Measurements from ENCODE around the gene BIK. TPM values are rescaled to one million over a fixed set of nuclear protein-coding genes. Genes with fewer than 3 reads are reported as not detected.

The BIK gene
- total RNA-seq, 4 donors from 2014 or later, result 6.1 to 15.6 (median 13.5) TPM

DNA sequence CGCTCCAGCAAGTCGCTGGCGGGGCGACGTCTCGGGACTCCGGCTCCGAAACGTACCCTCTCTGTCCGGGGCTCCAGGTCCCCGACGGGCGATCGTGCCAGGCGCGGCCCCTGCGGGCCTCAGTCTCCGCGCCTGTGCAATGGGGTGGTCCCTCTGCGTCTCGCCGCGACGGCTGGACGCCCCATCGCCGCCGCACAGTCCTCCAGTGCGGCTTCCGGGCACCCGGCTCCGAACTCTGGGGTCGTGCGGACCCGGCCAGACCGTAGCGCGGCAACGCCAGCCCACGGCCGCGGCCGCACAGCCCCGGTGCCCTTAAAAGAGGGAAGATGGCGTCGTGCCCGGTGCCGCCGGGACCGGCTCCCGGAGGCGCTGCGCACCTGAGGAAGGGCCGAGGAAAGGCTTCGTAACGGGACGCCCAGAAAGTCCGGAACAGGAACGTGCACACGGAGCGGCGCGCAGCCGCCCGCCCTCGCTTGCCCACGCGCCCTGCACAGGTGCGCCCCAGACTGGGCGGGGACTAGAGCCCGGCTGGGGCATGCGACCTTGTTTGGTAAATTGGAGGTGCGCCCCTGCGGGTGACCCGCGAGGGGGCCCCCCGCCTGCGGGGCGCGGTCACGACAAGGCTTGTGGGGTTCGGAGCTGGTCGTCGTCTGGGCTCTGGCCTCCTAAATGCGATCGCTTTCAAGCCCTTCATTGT lies 525 bp downstream of the BIK start:
- intact Hi-C loops (cut with DNase I), result no loop called here
- no peak for DNase-seq
- TF ChIP-seq, protein P1, sequence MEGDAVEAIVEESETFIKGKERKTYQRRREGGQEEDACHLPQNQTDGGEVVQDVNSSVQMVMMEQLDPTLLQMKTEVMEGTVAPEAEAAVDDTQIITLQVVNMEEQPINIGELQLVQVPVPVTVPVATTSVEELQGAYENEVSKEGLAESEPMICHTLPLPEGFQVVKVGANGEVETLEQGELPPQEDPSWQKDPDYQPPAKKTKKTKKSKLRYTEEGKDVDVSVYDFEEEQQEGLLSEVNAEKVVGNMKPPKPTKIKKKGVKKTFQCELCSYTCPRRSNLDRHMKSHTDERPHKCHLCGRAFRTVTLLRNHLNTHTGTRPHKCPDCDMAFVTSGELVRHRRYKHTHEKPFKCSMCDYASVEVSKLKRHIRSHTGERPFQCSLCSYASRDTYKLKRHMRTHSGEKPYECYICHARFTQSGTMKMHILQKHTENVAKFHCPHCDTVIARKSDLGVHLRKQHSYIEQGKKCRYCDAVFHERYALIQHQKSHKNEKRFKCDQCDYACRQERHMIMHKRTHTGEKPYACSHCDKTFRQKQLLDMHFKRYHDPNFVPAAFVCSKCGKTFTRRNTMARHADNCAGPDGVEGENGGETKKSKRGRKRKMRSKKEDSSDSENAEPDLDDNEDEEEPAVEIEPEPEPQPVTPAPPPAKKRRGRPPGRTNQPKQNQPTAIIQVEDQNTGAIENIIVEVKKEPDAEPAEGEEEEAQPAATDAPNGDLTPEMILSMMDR (IDR thresholded peaks at IDR 0.05), result peak in 1 of 6 experiments; percentile 23
- TF ChIP-seq POLR2A (IDR thresholded peaks at IDR 0.05), result no peak
- Histone ChIP-seq H3K4me3 (peak overlapping the region; percentile 48 to 73 (median 66)), H3K4me1 (peaks cover 14 to 37% (median 17%) of the 10 kb centered on the region in 3 donors), H3K27me3 (peaks cover 0 to 62% (median 1%) of the 10 kb centered on the region in 4 donors), H3K27ac (peak overlapping the region; percentile 24 to 76 (median 68)), H3K36me3 (no peaks in the 10 kb centered on the region), H3K9me3 (no peaks in the 10 kb centered on the region)
- WGBS, 2 donors, result 2 to 10% methylated on average over 13 to 16 of the region's 86 CpGs

- DNase-seq, result no peak
- no peaks in the 10 kb centered on the region for H3K36me3 ChIP-seq
- intact Hi-C loops (cut with DNase I), result no loop called here
- peaks cover 0 to 62% (median 1%) of the 10 kb centered on the region in 4 donors for H3K27me3 ChIP-seq
- peaks cover 17 to 46% (median 22%) of the 10 kb centered on the region in 3 donors for H3K4me1 ChIP-seq
- 64 to 66% methylated on average over 10 to 13 of the region's 13 CpGs for WGBS, 2 donors
- TF ChIP-seq, protein P1 (IDR thresholded peaks at IDR 0.05), result no peak
- TF ChIP-seq POLR2A (IDR thresholded peaks at IDR 0.05), result no peak
- H3K27ac ChIP-seq, result peak overlapping the region in 1 of 4 donors; percentile 19
- no peaks in the 10 kb centered on the region for H3K9me3 ChIP-seq
- H3K4me3 ChIP-seq, result no peak overlapping the region
Measured at GRCh38 chr22:43113526-43114251, 3.1 kb downstream of the BIK start.

DNA sequence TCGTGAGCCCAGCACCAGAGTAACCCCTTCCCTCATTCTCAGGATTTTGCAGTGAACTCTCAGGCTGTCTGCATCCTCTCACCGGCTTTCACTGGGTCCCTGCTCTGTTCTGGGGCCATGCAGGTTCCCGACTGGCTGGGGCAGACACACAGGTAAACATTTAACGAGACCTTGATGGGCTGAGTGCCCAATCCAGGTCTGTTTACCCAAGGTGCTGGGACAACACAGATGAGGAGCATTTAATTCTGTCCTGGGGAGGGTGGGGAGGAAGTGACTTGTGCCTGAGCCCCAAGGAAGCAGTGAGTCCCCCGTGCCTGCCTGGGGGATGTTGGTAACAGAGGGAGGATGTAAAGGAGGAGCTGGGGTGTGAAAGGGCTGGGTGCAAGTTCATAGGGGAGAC lies 4.4 kb downstream of the BIK start:
- Histone ChIP-seq H3K4me3 (no peak overlapping the region), H3K27me3 (peaks cover 0 to 53% (median 1%) of the 10 kb centered on the region in 4 donors), H3K36me3 (no peaks in the 10 kb centered on the region), H3K27ac (no peak overlapping the region), H3K4me1 (peaks cover 18 to 52% (median 22%) of the 10 kb centered on the region in 3 donors), H3K9me3 (no peaks in the 10 kb centered on the region)
- intact Hi-C loops (cut with DNase I), result no loop called here
- no peak for DNase-seq
- 45% methylated on average over 5 of the region's 5 CpGs for WGBS, 2 donors
- TF ChIP-seq POLR2A (IDR thresholded peaks at IDR 0.05), result no peak
- TF ChIP-seq, protein P1 (IDR thresholded peaks at IDR 0.05), result no peak

- no peak overlapping the region for H3K27ac ChIP-seq
- WGBS, 2 donors, result 80 to 100% methylated on average over 1 to 4 of the region's 7 CpGs
- no peak for DNase-seq
- no peaks in the 10 kb centered on the region for H3K9me3 ChIP-seq
- no peak overlapping the region for H3K4me3 ChIP-seq
- intact Hi-C loops (cut with DNase I), result no loop called here
- TF ChIP-seq POLR2A (IDR thresholded peaks at IDR 0.05), result no peak
- TF ChIP-seq, protein P1 (IDR thresholded peaks at IDR 0.05), result no peak
- peaks cover 0 to 33% (median 0%) of the 10 kb centered on the region in 4 donors for H3K27me3 ChIP-seq
- H3K4me1 ChIP-seq, result peaks cover 5 to 47% (median 9%) of the 10 kb centered on the region in 3 donors
- H3K36me3 ChIP-seq, result no peaks in the 10 kb centered on the region
Measured at GRCh38 chr22:43116932-43117331, 6.4 kb downstream of the BIK start.
